RWPE1 (cell line): ENCODE results near the gene SEMA5A.

Source experiments
- CTCF ChIA-PET: fragments of 350-600 bp; sonication (Branson Sonifier 250); formaldehyde crosslinking; extraction: SDS; loops from one replicate; lab custom pipeline; 2021; lab: Yijun Ruan, JAX
- POLR2A ChIA-PET: fragments of 400-600 bp; formaldehyde crosslinking; extraction: SDS; loops from one replicate; lab custom pipeline; 2020; ENCODE audit warnings: antibody characterized with exemption; ENCODE audit not compliant: low non-redundant PET; lab: Yijun Ruan, JAX
- DNase-seq: peaks from one replicate; pipeline ENCODE4 v3.0.0; 2012; ENCODE audit warnings: low spot score
- H3K27ac ChIP-seq: fragments of 450-650 bp; 2 replicates; pipeline ENCODE4 v1.5.1; 2017
- CTCF ChIP-seq: fragments of 450-650 bp; conservative IDR thresholded peaks from 2 replicates; pipeline ENCODE4 v1.5.1; 2017; ENCODE audit warnings: low read depth, mild to moderate bottlenecking

The SEMA5A gene

GRCh38 chr5:9054821-9055589, 490.9 kb downstream of the SEMA5A start:
- POLR2A ChIA-PET, result no interaction called here
- no peak overlapping the region for H3K27ac ChIP-seq
- DNase-seq, result peak; percentile 7
- CTCF ChIA-PET, result no interaction called here
- TF ChIP-seq CTCF, result no peak

- DNase-seq, result no peak
- ChIA-PET POLR2A (no interaction called here), CTCF (no interaction called here)
- no peak overlapping the region for H3K27ac ChIP-seq
- TF ChIP-seq CTCF, result no peak
Observed at GRCh38 chr5:9054322-9054721, 491.6 kb downstream of the SEMA5A start.

- CTCF ChIA-PET, result no interaction called here
- POLR2A ChIA-PET, result no interaction called here
- TF ChIP-seq CTCF, result no peak
- DNase-seq, result no peak
- no peak overlapping the region for H3K27ac ChIP-seq
Observed at GRCh38 chr5:9052421-9052820, 493.5 kb downstream of the SEMA5A start.

- DNase-seq, result no peak
- TF ChIP-seq CTCF, result no peak
- POLR2A ChIA-PET, result no interaction called here
- no peak overlapping the region for H3K27ac ChIP-seq
- CTCF ChIA-PET, result no interaction called here
Observed at GRCh38 chr5:9051779-9052178, 494.1 kb downstream of the SEMA5A start.

GRCh38 chr5:9047932-9048331, 497.9 kb downstream of the SEMA5A start:
- no peak for TF ChIP-seq CTCF
- ChIA-PET POLR2A (no interaction called here), CTCF (no interaction called here)
- no peak overlapping the region for H3K27ac ChIP-seq
- no peak for DNase-seq

- POLR2A ChIA-PET, result no interaction called here
- TF ChIP-seq CTCF, result no peak
- H3K27ac ChIP-seq, result no peak overlapping the region; the same call in 1 of the 2 replicates
- peak; percentile 73 for DNase-seq
- CTCF ChIA-PET, result no interaction called here
Observed at GRCh38 chr5:9046756-9047481, 499.0 kb downstream of the SEMA5A start.
